ENCODE results near the gene MINDY2. TPM values are rescaled to one million over a fixed set of nuclear protein-coding genes. Genes with fewer than 3 reads are reported as not detected.
A peak's percentile ranks its signal among the peaks of the same experiment; 100 is the strongest.

Gene MINDY2
- total and polyA plus RNA-seq, 10 of the 15 experiments (the other 5 are each of a cell fraction or from before 2014, with no cell fraction given) = 0.73 to 9.4 (median 3.3) TPM

DNA sequence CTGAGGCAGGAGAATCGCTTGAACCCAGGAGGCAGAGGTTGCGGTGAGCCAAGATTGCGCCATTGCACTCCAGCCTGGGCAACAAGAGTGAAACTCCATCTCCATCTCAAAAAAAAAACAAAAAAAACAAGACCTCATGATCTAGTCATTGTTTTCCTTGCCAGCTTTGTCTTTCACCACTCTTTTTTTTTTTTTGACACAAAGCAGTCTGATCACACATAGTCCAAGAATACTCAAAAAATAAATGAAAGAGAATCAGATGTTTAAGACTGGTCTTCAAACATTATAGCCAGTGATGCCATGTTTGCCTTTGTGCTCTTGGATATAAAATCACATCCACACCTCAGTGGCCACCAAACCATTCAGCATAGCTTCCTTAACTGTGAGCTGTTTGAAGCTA, 15.8 kb upstream of the MINDY2 start (continued):
- TF ChIP-seq NKRF (conservative IDR thresholded peaks at IDR 0.05) = no peak
- no peak for TF ChIP-seq PRDM15 (CRISPR knock-in tag; IDR thresholded peaks at IDR 0.05)
- no peak for TF ChIP-seq FOXK2 (IDR thresholded peaks at IDR 0.05)

- in situ Hi-C loops (cut with MboI) = loop anchor here (5.0 kb wide), 1 partner anchor 489 kb away; no protein-coding TSS in a partner anchor
- SMC1A ChIA-PET (ENCODE audit: uncharacterized antibody, unreplicated experiment) = interaction anchor here (0.7 to 1.8 kb wide), 5 partner anchors 15 to 490 kb away, joined by 3 to 5 read pairs (median 3); partner anchors contain the start of gene MINDY2
- no peak for TF ChIP-seq PRDM15 (CRISPR knock-in tag; IDR thresholded peaks at IDR 0.05)
- TF ChIP-seq HCFC1 (IDR thresholded peaks at IDR 0.05; ENCODE audit: low read length) = no peak
- peak; percentile 90 for TF ChIP-seq SMAD1 (IDR thresholded peaks at IDR 0.05; ENCODE audit: low read depth, partially characterized antibody)
- TF ChIP-seq, protein P1, sequence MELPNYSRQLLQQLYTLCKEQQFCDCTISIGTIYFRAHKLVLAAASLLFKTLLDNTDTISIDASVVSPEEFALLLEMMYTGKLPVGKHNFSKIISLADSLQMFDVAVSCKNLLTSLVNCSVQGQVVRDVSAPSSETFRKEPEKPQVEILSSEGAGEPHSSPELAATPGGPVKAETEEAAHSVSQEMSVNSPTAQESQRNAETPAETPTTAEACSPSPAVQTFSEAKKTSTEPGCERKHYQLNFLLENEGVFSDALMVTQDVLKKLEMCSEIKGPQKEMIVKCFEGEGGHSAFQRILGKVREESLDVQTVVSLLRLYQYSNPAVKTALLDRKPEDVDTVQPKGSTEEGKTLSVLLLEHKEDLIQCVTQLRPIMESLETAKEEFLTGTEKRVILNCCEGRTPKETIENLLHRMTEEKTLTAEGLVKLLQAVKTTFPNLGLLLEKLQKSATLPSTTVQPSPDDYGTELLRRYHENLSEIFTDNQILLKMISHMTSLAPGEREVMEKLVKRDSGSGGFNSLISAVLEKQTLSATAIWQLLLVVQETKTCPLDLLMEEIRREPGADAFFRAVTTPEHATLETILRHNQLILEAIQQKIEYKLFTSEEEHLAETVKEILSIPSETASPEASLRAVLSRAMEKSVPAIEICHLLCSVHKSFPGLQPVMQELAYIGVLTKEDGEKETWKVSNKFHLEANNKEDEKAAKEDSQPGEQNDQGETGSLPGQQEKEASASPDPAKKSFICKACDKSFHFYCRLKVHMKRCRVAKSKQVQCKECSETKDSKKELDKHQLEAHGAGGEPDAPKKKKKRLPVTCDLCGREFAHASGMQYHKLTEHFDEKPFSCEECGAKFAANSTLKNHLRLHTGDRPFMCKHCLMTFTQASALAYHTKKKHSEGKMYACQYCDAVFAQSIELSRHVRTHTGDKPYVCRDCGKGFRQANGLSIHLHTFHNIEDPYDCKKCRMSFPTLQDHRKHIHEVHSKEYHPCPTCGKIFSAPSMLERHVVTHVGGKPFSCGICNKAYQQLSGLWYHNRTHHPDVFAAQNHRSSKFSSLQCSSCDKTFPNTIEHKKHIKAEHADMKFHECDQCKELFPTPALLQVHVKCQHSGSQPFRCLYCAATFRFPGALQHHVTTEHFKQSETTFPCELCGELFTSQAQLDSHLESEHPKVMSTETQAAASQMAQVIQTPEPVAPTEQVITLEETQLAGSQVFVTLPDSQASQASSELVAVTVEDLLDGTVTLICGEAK (IDR thresholded peaks at IDR 0.05; ENCODE audit: borderline replicate concordance) = no peak
- TF ChIP-seq TAF1 (IDR thresholded peaks at IDR 0.05; ENCODE audit: borderline replicate concordance, low read depth, low read length) = no peak
Observed at GRCh38 chr15:58755956-58756355, 15.1 kb upstream of the MINDY2 start.

More at GRCh38 chr15:58755956-58756355, 15.1 kb upstream of the MINDY2 start:
- CTCF ChIA-PET = interaction anchor here (0.6 to 1.3 kb wide), 5 partner anchors 10 to 528 kb away, joined by 3 to 4 read pairs (median 3); partner anchors contain the start of gene MINDY2
- no peak for DNase-seq (ENCODE audit: low read depth, low spot score)
- WGBS (ENCODE audit: insufficient coverage, insufficient replicate concordance, low lambda C conversion rate, missing lambda C conversion rate) = 54% methylated on average over 6 of the region's 6 CpGs
- H4K20me1 ChIP-seq (ENCODE audit: control insufficient read depth, insufficient read depth) = no peaks in the 10 kb centered on the region
- intact Hi-C loops (cut with micrococcal nuclease; ENCODE audit: unreplicated experiment) = loop anchor here (10.0 kb wide), 1 partner anchor 481 kb away; no protein-coding TSS in a partner anchor
- H3K27me3 ChIP-seq (replicated peaks in 1 of 2; ENCODE audit: control insufficient read depth in 2 of 2, insufficient read depth in 2 of 2, low read length in 1 of 2) = no peaks in the 10 kb centered on the region
- BruUV-seq (replicated peaks) = no TSS peak
- H3K4me1 ChIP-seq (ENCODE audit: control insufficient read depth, insufficient read depth, low read length) = no peaks in the 10 kb centered on the region
- H3K4me2 ChIP-seq (ENCODE audit: control insufficient read depth, insufficient read depth) = no peak overlapping the region
- POLR2A ChIA-PET = interaction anchor here (0.5 to 0.7 kb wide), 2 partner anchors 20 to 28 kb away, joined by 3 to 5 read pairs; no protein-coding TSS in a partner anchor
- no peaks in the 10 kb centered on the region for H3K9me3 ChIP-seq (replicated peaks; ENCODE audit: control insufficient read depth, insufficient read depth, low read length)
- ATAC-seq = no peak
- no peak for FAIRE-seq
- H3K4me3 ChIP-seq = no peak overlapping the region
- no peak overlapping the region for H3K9ac ChIP-seq (ENCODE audit: control insufficient read depth, insufficient read depth, low read length)
- no peak overlapping the region for H3K27ac ChIP-seq (ENCODE audit: control insufficient read depth, insufficient read depth)
- no peaks in the 10 kb centered on the region for H3K36me3 ChIP-seq (ENCODE audit: control insufficient read depth in 2 of 2, insufficient read depth in 2 of 2, low read length in 1 of 2)
- no peaks in the 10 kb centered on the region for H3K79me2 ChIP-seq (ENCODE audit: control insufficient read depth, insufficient read depth, low read length)
- H2AFZ ChIP-seq (ENCODE audit: control insufficient read depth, low read depth, low read length) = no peak overlapping the region
- RAD21 ChIA-PET (ENCODE audit: unreplicated experiment) = interaction anchor here (0.8 to 1.1 kb wide), 5 partner anchors 10 to 528 kb away, joined by 3 to 4 read pairs (median 3); partner anchors contain the start of gene MINDY2

Measured in GM12878 (cell line).